Body of pancreas (tissue), 4 donors: ENCODE results near the gene CNST.

Experiments
- CTCF ChIP-seq, 7 experiments: fragments of 450-650 bp in 4 of 7; fragments of 200-600 bp in 3 of 7; sonication (generic) in 3 of 7; IDR thresholded peaks; one replicate each; pipeline ENCODE4 v1.5.1; 2016 to 2019; ENCODE audit warnings: antibody characterized with exemption in 7 of 7
- POLR2A ChIP-seq, 3 donors: fragments of 450-650 bp; IDR thresholded peaks; one replicate each; pipeline ENCODE4 v1.6.1; 2016; ENCODE audit warnings: antibody characterized with exemption in 3 of 3, mild to moderate bottlenecking in 2 of 3

- TF ChIP-seq CTCF (IDR thresholded peaks at IDR 0.05) (no peak), POLR2A (IDR thresholded peaks at IDR 0.05) (no peak)
Measured at GRCh38 chr1:246527402-246528088, 38.7 kb upstream of the CNST start.
